ENCODE results near the gene HMGXB3.
A peak's percentile ranks its signal among the peaks of the same experiment; 100 is the strongest.

The HMGXB3 gene, protein sequence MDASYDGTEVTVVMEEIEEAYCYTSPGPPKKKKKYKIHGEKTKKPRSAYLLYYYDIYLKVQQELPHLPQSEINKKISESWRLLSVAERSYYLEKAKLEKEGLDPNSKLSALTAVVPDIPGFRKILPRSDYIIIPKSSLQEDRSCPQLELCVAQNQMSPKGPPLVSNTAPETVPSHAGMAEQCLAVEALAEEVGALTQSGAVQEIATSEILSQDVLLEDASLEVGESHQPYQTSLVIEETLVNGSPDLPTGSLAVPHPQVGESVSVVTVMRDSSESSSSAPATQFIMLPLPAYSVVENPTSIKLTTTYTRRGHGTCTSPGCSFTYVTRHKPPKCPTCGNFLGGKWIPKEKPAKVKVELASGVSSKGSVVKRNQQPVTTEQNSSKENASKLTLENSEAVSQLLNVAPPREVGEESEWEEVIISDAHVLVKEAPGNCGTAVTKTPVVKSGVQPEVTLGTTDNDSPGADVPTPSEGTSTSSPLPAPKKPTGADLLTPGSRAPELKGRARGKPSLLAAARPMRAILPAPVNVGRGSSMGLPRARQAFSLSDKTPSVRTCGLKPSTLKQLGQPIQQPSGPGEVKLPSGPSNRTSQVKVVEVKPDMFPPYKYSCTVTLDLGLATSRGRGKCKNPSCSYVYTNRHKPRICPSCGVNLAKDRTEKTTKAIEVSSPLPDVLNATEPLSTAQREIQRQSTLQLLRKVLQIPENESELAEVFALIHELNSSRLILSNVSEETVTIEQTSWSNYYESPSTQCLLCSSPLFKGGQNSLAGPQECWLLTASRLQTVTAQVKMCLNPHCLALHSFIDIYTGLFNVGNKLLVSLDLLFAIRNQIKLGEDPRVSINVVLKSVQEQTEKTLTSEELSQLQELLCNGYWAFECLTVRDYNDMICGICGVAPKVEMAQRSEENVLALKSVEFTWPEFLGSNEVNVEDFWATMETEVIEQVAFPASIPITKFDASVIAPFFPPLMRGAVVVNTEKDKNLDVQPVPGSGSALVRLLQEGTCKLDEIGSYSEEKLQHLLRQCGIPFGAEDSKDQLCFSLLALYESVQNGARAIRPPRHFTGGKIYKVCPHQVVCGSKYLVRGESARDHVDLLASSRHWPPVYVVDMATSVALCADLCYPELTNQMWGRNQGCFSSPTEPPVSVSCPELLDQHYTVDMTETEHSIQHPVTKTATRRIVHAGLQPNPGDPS (N-terminal part only)

GRCh38 chr5:150000256-150000989 lies at the start of gene HMGXB3, which contains the start of gene TIGD6:
Gene HMGXB3 (plus strand): TSS chr5:150000739. CDS start chr5:150004853, 4,114 bp downstream.
Gene TIGD6 (minus strand): TSS chr5:150000654. CDS start chr5:149996348, 4,306 bp downstream.
- H3K27ac ChIP-seq (ENCODE audit: low read length): no peak within 1 kb of the TSS
- WGBS (ENCODE audit: insufficient coverage, insufficient read length): no CpG with 5 or more reads among the region's 72 CpGs
- H3K36me3 ChIP-seq (ENCODE audit: control insufficient read depth, insufficient read depth, low read length): no peaks in the 10 kb centered on the region
- H3K27me3 ChIP-seq (ENCODE audit: control insufficient read depth, insufficient read depth, low read length): no peaks in the 10 kb centered on the region
- peak within 1 kb of the TSS; percentile 67; the same call in 1 of the 2 replicates for H3K4me3 ChIP-seq (ENCODE audit: low read length)
- peak; percentile 90 for DNase-seq (ENCODE audit: low read depth, low spot score)
- H3K9me3 ChIP-seq (ENCODE audit: control insufficient read depth, insufficient read depth, low read length): no peaks in the 10 kb centered on the region
- peaks cover 2% of the 10 kb centered on the region; the same call in 1 of the 2 replicates for H3K4me1 ChIP-seq (ENCODE audit: control insufficient read depth, insufficient read depth, low read length)

GRCh38 chr5:149951138-149951749 lies 49.3 kb upstream of the HMGXB3 start:
- no peaks in the 10 kb centered on the region for H3K9me3 ChIP-seq (ENCODE audit: control insufficient read depth, insufficient read depth, low read length)
- WGBS (ENCODE audit: insufficient coverage, insufficient read length): no CpG with 5 or more reads among the region's 6 CpGs

DNA sequence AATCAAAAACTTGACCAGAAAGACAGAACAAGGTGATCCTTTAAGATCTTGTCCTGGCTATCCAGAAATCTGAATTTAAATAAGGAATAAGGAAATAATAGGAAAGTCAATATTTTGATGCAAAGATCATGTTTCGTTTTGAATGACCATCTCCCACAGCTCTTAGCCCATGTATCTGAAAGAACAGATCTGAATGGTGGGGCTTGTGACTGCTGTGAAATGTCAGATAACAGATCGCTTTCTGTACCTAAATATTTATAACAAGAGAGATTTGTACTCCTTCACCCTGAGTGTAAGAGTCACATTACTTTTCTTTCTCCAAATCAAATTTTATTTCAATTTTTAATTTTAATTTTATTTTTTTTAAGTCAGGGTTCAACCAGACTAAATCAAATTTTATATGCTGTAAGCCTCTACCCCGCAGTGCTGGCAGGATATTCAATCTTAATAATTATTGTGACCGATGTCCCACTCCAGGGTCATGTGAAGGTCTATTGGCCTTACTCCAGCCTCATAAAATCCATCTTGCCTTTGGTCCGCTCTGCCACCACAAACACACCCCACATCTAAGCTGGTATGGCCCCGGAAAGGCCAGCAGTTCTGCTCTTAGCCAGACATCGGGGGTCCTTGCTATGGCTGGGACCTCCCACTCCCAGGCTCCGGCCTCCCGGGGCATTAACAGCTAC lies 47.0 kb upstream of the HMGXB3 start:
- no CpG with 5 or more reads among the region's 9 CpGs for WGBS (ENCODE audit: insufficient coverage, insufficient read length)
- no peaks in the 10 kb centered on the region for H3K27me3 ChIP-seq (ENCODE audit: control insufficient read depth, insufficient read depth, low read length)
- H3K4me3 ChIP-seq (ENCODE audit: low read length): no peak overlapping the region
- H3K36me3 ChIP-seq (ENCODE audit: control insufficient read depth, insufficient read depth, low read length): no peaks in the 10 kb centered on the region
- H3K9me3 ChIP-seq (ENCODE audit: control insufficient read depth, insufficient read depth, low read length): no peaks in the 10 kb centered on the region
- H3K27ac ChIP-seq (ENCODE audit: low read length): no peak overlapping the region
- no peak for DNase-seq (ENCODE audit: low read depth, low spot score)
- H3K4me1 ChIP-seq (ENCODE audit: control insufficient read depth, insufficient read depth, low read length): no peaks in the 10 kb centered on the region

More at GRCh38 chr5:149951138-149951749, 49.3 kb upstream of the HMGXB3 start:
- Histone ChIP-seq H3K27ac (ENCODE audit: low read length) (no peak overlapping the region), H3K27me3 (ENCODE audit: control insufficient read depth, insufficient read depth, low read length) (no peaks in the 10 kb centered on the region), H3K36me3 (ENCODE audit: control insufficient read depth, insufficient read depth, low read length) (no peaks in the 10 kb centered on the region), H3K4me1 (ENCODE audit: control insufficient read depth, insufficient read depth, low read length) (no peaks in the 10 kb centered on the region), H3K4me3 (ENCODE audit: low read length) (no peak overlapping the region)
- DNase-seq (ENCODE audit: low read depth, low spot score): no peak

DNA sequence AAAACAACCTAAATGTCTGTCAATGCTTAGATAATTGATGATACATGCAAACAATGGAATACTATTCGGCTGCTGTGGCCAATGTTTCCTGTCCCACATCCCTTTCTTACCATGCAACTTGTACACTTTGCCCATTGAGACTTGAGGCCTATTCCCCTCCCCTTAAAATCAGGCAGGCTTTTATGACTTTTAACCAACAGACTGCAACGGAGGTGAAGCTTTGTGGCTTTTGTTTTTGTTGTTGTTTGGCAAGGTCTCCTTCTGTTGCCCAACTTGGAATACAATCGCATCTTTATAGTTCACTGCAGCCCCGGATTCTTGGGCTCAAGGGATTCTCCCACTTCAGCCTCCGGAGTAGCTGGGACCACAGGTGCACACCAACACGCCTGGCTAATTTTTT lies 45.7 kb upstream of the HMGXB3 start:
- Histone ChIP-seq H3K36me3 (ENCODE audit: control insufficient read depth, insufficient read depth, low read length) (no peaks in the 10 kb centered on the region), H3K4me3 (ENCODE audit: low read length) (no peak overlapping the region), H3K9me3 (ENCODE audit: control insufficient read depth, insufficient read depth, low read length) (no peaks in the 10 kb centered on the region), H3K4me1 (ENCODE audit: control insufficient read depth, insufficient read depth, low read length) (peaks cover 2% of the 10 kb centered on the region; the same call in 1 of the 2 replicates), H3K27me3 (ENCODE audit: control insufficient read depth, insufficient read depth, low read length) (no peaks in the 10 kb centered on the region), H3K27ac (ENCODE audit: low read length) (no peak overlapping the region)
- WGBS (ENCODE audit: insufficient coverage, insufficient read length): no CpG with 5 or more reads among the region's 6 CpGs
- DNase-seq (ENCODE audit: low read depth, low spot score): no peak

- Histone ChIP-seq H3K27ac (ENCODE audit: low read length) (no peak overlapping the region), H3K9me3 (ENCODE audit: control insufficient read depth, insufficient read depth, low read length) (no peaks in the 10 kb centered on the region), H3K4me1 (ENCODE audit: control insufficient read depth, insufficient read depth, low read length) (peaks cover 2% of the 10 kb centered on the region; the same call in 1 of the 2 replicates), H3K36me3 (ENCODE audit: control insufficient read depth, insufficient read depth, low read length) (no peaks in the 10 kb centered on the region), H3K27me3 (ENCODE audit: control insufficient read depth, insufficient read depth, low read length) (no peaks in the 10 kb centered on the region; the same call in 1 of the 2 replicates), H3K4me3 (ENCODE audit: low read length) (no peak overlapping the region)
- WGBS (ENCODE audit: insufficient coverage, insufficient read length): no CpG with 5 or more reads among the region's 5 CpGs
- DNase-seq (ENCODE audit: low read depth, low spot score): no peak
Measured at GRCh38 chr5:149956685-149957084, 43.9 kb upstream of the HMGXB3 start.

DNA sequence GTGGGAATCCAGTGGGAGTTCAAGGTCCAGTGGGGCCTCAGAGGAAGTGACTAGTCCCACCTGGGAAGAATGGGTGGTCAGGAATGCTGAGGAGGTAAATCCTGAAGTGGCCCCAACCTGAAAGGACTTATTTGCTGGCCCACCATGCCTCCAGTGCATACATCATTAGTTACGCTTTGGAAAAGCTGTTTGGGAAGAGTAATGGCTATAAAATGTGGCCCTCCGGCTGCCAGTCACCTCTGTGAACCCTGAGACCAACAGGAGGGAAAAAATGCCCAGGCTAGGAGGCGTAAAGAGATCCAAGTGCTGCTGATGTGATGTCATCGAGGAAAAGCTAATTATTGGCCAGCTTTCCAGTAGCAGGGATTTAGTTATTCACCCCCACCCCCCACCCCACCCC lies 42.7 kb upstream of the HMGXB3 start:
- no CpG with 5 or more reads among the region's 4 CpGs for WGBS (ENCODE audit: insufficient coverage, insufficient read length)
- Histone ChIP-seq H3K4me1 (ENCODE audit: control insufficient read depth, insufficient read depth, low read length) (peaks cover 2% of the 10 kb centered on the region; the same call in 1 of the 2 replicates), H3K36me3 (ENCODE audit: control insufficient read depth, insufficient read depth, low read length) (no peaks in the 10 kb centered on the region), H3K9me3 (ENCODE audit: control insufficient read depth, insufficient read depth, low read length) (no peaks in the 10 kb centered on the region), H3K27me3 (ENCODE audit: control insufficient read depth, insufficient read depth, low read length) (no peaks in the 10 kb centered on the region; the same call in 1 of the 2 replicates), H3K27ac (ENCODE audit: low read length) (no peak overlapping the region), H3K4me3 (ENCODE audit: low read length) (no peak overlapping the region)
- no peak for DNase-seq (ENCODE audit: low read depth, low spot score)

- Histone ChIP-seq H3K9me3 (ENCODE audit: control insufficient read depth, insufficient read depth, low read length) (no peaks in the 10 kb centered on the region), H3K36me3 (ENCODE audit: control insufficient read depth, insufficient read depth, low read length) (no peaks in the 10 kb centered on the region), H3K4me1 (ENCODE audit: control insufficient read depth, insufficient read depth, low read length) (peaks cover 2% of the 10 kb centered on the region; the same call in 1 of the 2 replicates), H3K27me3 (ENCODE audit: control insufficient read depth, insufficient read depth, low read length) (no peaks in the 10 kb centered on the region; the same call in 1 of the 2 replicates), H3K4me3 (ENCODE audit: low read length) (peak overlapping the region; percentile 75; the same call in 1 of the 2 replicates), H3K27ac (ENCODE audit: low read length) (no peak overlapping the region)
- peak; percentile 45 for DNase-seq (ENCODE audit: low read depth, low spot score)
- no CpG with 5 or more reads among the region's 14 CpGs for WGBS (ENCODE audit: insufficient coverage, insufficient read length)
Measured at GRCh38 chr5:149959406-149960236, 40.9 kb upstream of the HMGXB3 start.

DNA sequence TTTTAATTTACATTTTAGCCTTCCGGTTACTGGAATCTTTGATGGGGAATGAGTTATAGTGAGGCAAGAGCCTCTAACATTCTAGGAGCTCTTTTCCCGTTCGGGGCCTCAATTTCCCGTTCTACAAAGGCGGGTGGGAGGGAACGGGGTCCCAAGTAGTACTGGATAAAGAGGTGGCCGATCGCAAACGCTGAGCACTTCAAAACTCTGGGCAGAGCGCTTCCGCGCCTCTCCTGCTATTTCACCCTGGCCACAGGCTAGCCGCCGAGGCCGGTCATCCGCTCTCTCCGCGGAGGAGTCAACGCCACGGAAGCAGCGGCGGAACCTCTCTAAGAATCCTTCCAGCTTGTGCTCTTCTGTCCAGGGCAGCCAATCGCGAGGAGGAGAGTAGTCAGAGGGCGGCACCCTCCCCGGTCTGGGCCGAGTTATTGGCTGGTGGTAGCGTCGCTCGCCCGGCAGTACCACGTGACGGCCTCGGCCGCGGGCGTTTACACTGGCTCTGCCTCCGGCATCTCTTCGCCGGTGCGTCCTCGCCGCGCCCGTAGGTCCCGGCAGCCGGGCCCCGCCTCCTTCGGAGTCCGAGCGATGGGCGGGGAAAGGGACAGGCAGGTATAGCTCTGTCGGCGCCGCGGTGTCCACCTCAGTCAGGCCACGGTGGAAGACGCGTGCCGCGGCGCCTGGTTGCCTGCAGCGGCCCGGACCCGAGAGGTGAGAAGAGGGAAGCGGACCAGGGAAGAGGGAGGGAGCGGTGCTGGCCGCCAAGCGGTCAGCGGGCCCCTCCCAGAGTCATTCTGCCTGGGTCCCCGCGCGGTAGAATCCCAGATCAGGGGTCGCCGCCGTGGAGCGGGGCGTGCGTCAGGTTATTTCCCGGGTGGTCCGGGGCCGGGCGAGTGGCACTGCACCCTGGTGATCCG lies 40.0 kb upstream of the HMGXB3 start, which contains the start of gene SLC26A2:
Gene SLC26A2, plus strand, starts transcription at position 487 of the 914 bp plus-strand sequence. CDS start 16,895 bp downstream, outside the sequence.
- Histone ChIP-seq H3K4me1 (ENCODE audit: control insufficient read depth, insufficient read depth, low read length) (peaks cover 2% of the 10 kb centered on the region; the same call in 1 of the 2 replicates), H3K36me3 (ENCODE audit: control insufficient read depth, insufficient read depth, low read length) (no peaks in the 10 kb centered on the region), H3K4me3 (ENCODE audit: low read length) (peak within 1 kb of the TSS; percentile 75), H3K9me3 (ENCODE audit: control insufficient read depth, insufficient read depth, low read length) (no peaks in the 10 kb centered on the region), H3K27ac (ENCODE audit: low read length) (no peak within 1 kb of the TSS), H3K27me3 (ENCODE audit: control insufficient read depth, insufficient read depth, low read length) (no peaks in the 10 kb centered on the region; the same call in 1 of the 2 replicates)
- no CpG with 5 or more reads among the region's 84 CpGs for WGBS (ENCODE audit: insufficient coverage, insufficient read length)
- DNase-seq (ENCODE audit: low read depth, low spot score): peak; percentile 91

Data from iPS DF 6.9 (cell line).